Nephron progenitor cell (in vitro differentiated cells): Measurements from ENCODE around the gene TTLL11.

Experiments
- DNase-seq: peaks from one replicate; pipeline ENCODE4 v3.0.0; 2021
- H3K27ac Mint-ChIP-seq: 2 replicates; pipeline ENCODE4 v1.8.0; 2021; ENCODE audit warnings: mild to moderate bottlenecking, moderate library complexity, mixed read lengths
- H3K27me3 Mint-ChIP-seq: 2 replicates; pipeline ENCODE4 v1.8.0; 2021; ENCODE audit warnings: mild to moderate bottlenecking, low read depth, mixed read lengths; ENCODE audit not compliant: poor library complexity
- H3K36me3 Mint-ChIP-seq: 2 replicates; pipeline ENCODE4 v1.8.0; 2021; ENCODE audit warnings: low read depth, mixed read lengths
- H3K4me1 Mint-ChIP-seq: 2 replicates; pipeline ENCODE4 v1.8.0; 2021; ENCODE audit warnings: mixed read lengths
- H3K4me3 Mint-ChIP-seq: 2 replicates; pipeline ENCODE4 v1.8.0; 2021; ENCODE audit warnings: mild to moderate bottlenecking, moderate library complexity, mixed read lengths
- H3K9me3 Mint-ChIP-seq: 2 replicates; pipeline ENCODE4 v1.8.0; 2021; ENCODE audit warnings: mild to moderate bottlenecking, moderate library complexity, mixed read lengths
- CTCF ChIP-seq: fragments of 200-600 bp; sonication (generic); IDR thresholded peaks from 2 replicates; pipeline ENCODE4 v1.5.0; 2021; ENCODE audit warnings: antibody characterized with exemption

Gene TTLL11

GRCh38 chr9:121853617-121854395, 239.3 kb downstream of the TTLL11 start:
- no peak for DNase-seq
- Mint-ChIP-seq H3K36me3 (peaks cover 7% of the 10 kb centered on the region), H3K9me3 (peaks cover 11% of the 10 kb centered on the region), H3K27ac (no peak overlapping the region), H3K4me1 (peaks cover 32% of the 10 kb centered on the region), H3K27me3 (peaks cover 8% of the 10 kb centered on the region), H3K4me3 (no peak overlapping the region)
- TF ChIP-seq CTCF = no peak

GRCh38 chr9:121852651-121853616, 240.2 kb downstream of the TTLL11 start:
- no peak for TF ChIP-seq CTCF
- DNase-seq = no peak
- H3K4me3 Mint-ChIP-seq = no peak overlapping the region
- peaks cover 8% of the 10 kb centered on the region for H3K27me3 Mint-ChIP-seq
- no peak overlapping the region for H3K27ac Mint-ChIP-seq
- H3K4me1 Mint-ChIP-seq = peaks cover 28% of the 10 kb centered on the region
- peaks cover 8% of the 10 kb centered on the region for H3K36me3 Mint-ChIP-seq
- H3K9me3 Mint-ChIP-seq = peaks cover 19% of the 10 kb centered on the region

GRCh38 chr9:121852241-121852640, 240.9 kb downstream of the TTLL11 start:
- DNase-seq = no peak
- Mint-ChIP-seq H3K9me3 (peaks cover 26% of the 10 kb centered on the region), H3K4me1 (peaks cover 21% of the 10 kb centered on the region), H3K4me3 (no peak overlapping the region), H3K27me3 (peaks cover 8% of the 10 kb centered on the region), H3K27ac (no peak overlapping the region), H3K36me3 (peaks cover 8% of the 10 kb centered on the region)
- no peak for TF ChIP-seq CTCF

- no peak for DNase-seq
- H3K4me3 Mint-ChIP-seq = no peak overlapping the region
- H3K9me3 Mint-ChIP-seq = peaks cover 31% of the 10 kb centered on the region
- peaks cover 8% of the 10 kb centered on the region for H3K36me3 Mint-ChIP-seq
- TF ChIP-seq CTCF = no peak
- H3K27me3 Mint-ChIP-seq = peaks cover 8% of the 10 kb centered on the region
- H3K4me1 Mint-ChIP-seq = peaks cover 18% of the 10 kb centered on the region
- H3K27ac Mint-ChIP-seq = no peak overlapping the region
Observed at GRCh38 chr9:121851641-121852091, 241.4 kb downstream of the TTLL11 start.

GRCh38 chr9:121850366-121850765, 242.7 kb downstream of the TTLL11 start:
- Mint-ChIP-seq H3K4me1 (peaks cover 18% of the 10 kb centered on the region), H3K9me3 (peaks cover 44% of the 10 kb centered on the region), H3K36me3 (peaks cover 18% of the 10 kb centered on the region), H3K27me3 (peaks cover 7% of the 10 kb centered on the region), H3K27ac (no peak overlapping the region), H3K4me3 (no peak overlapping the region)
- no peak for DNase-seq
- no peak for TF ChIP-seq CTCF
